Liver (tissue), 9 donors: ENCODE results near the gene PIEZO1. TPM values are rescaled to one million over a fixed set of nuclear protein-coding genes. Genes with fewer than 3 reads are reported as not detected.

Experiments
- DNase-seq: peaks from one replicate; pipeline ENCODE4 v3.0.0-alpha.2; 2017; ENCODE audit warnings: low spot score
- H3K27ac ChIP-seq, 2 donors: one replicate each; pipeline ENCODE4 v1.7.0; 2013; ENCODE audit warnings: inconsistent platforms in 2 of 2, low read length in 2 of 2, control low read depth in 1 of 2, low read depth in 1 of 2, mild to moderate bottlenecking in 1 of 2
- H3K27me3 ChIP-seq, 4 donors: one replicate each; pipeline versions ENCODE4 v1.6.1 to v1.7.0; 2013; ENCODE audit warnings: low read length in 3 of 4, inconsistent platforms in 1 of 4, mild to moderate bottlenecking in 1 of 4, moderate library complexity in 1 of 4; ENCODE audit not compliant: control insufficient read depth in 4 of 4, insufficient read depth in 4 of 4
- H3K36me3 ChIP-seq, 4 donors: one replicate each; pipeline versions ENCODE4 v1.6.1 to v1.7.0; 2013; ENCODE audit warnings: low read length in 3 of 4, mild to moderate bottlenecking in 3 of 4, low read depth in 1 of 4, moderate library complexity in 1 of 4; ENCODE audit not compliant: control insufficient read depth in 4 of 4, insufficient read depth in 3 of 4
- H3K4me1 ChIP-seq, 4 donors: one replicate each; pipeline versions ENCODE4 v1.6.1 to v1.7.0; 2013; ENCODE audit warnings: low read length in 3 of 4, mild to moderate bottlenecking in 3 of 4, moderate library complexity in 1 of 4; ENCODE audit not compliant: control insufficient read depth in 4 of 4, insufficient read depth in 4 of 4
- H3K4me3 ChIP-seq, 3 donors: one replicate each; pipeline versions ENCODE4 v1.6.1 to v1.7.0; 2013; ENCODE audit warnings: low read length in 3 of 3, control low read depth in 1 of 3, low read depth in 1 of 3, mild to moderate bottlenecking in 1 of 3
- H3K9ac ChIP-seq, 2 donors: one replicate each; pipeline ENCODE4 v1.7.0; 2013; ENCODE audit warnings: low read length in 2 of 2, mild to moderate bottlenecking in 2 of 2, moderate library complexity in 2 of 2, control low read depth in 1 of 2, low read depth in 1 of 2
- H3K9me3 ChIP-seq, 4 donors: one replicate each; pipeline versions ENCODE4 v1.6.1 to v1.7.0; 2013; ENCODE audit warnings: low read length in 3 of 4; ENCODE audit not compliant: control insufficient read depth in 4 of 4
- ATF3 ChIP-seq: IDR thresholded peaks from 2 replicates; pipeline ENCODE4 v1.6.1; 2016; ENCODE audit warnings: antibody characterized with exemption
- CTCF ChIP-seq: fragments of 150-350 bp; IDR thresholded peaks from 2 replicates; pipeline ENCODE4 v1.5.1; 2017; ENCODE audit warnings: improper control_type of control experiment, low read depth, low read length; ENCODE audit not compliant: missing input control
- EGR1 ChIP-seq, 2 donors: IDR thresholded peaks; 2 replicates each; pipeline ENCODE4 v1.6.1; 2016 to 2018; ENCODE audit warnings: antibody characterized with exemption in 2 of 2, low read depth in 2 of 2
- FOXA1 ChIP-seq: IDR thresholded peaks from 2 replicates; pipeline ENCODE4 v1.6.1; 2016; ENCODE audit warnings: antibody characterized with exemption
- FOXA2 ChIP-seq: IDR thresholded peaks from 2 replicates; pipeline ENCODE4 v1.6.1; 2016; ENCODE audit warnings: antibody characterized with exemption
- GABPA ChIP-seq, 2 donors: IDR thresholded peaks in 1 of 2; conservative IDR thresholded peaks in 1 of 2; 2 replicates each; pipeline ENCODE4 v1.6.1; 2016; ENCODE audit warnings: antibody characterized with exemption in 2 of 2, mild to moderate bottlenecking in 1 of 2, moderate library complexity in 1 of 2
- HNF4A ChIP-seq, 2 donors: conservative IDR thresholded peaks; 2 replicates each; pipeline ENCODE4 v1.6.1; 2016; ENCODE audit warnings: antibody characterized with exemption in 2 of 2, mild to moderate bottlenecking in 2 of 2
- HNF4G ChIP-seq: IDR thresholded peaks from 2 replicates; pipeline ENCODE4 v1.6.1; 2016; ENCODE audit warnings: antibody characterized with exemption
- JUND ChIP-seq, 2 donors: IDR thresholded peaks; 2 replicates each; pipeline ENCODE4 v1.6.1; 2016; ENCODE audit warnings: antibody characterized with exemption in 2 of 2
- NR2F2 ChIP-seq: IDR thresholded peaks from 2 replicates; pipeline ENCODE4 v1.6.1; 2016; ENCODE audit warnings: antibody characterized with exemption
- REST ChIP-seq: IDR thresholded peaks from 2 replicates; pipeline ENCODE4 v1.6.1; 2016; ENCODE audit warnings: antibody characterized with exemption, mild to moderate bottlenecking
- YY1 ChIP-seq: IDR thresholded peaks from 2 replicates; pipeline ENCODE4 v1.6.1; 2016; ENCODE audit warnings: antibody characterized with exemption, mild to moderate bottlenecking
- WGBS: extraction: QIAGEN DNeasy Blood & Tissue Kit; methylation state at CpG from one replicate; pipeline ENCODE4 v1.1.7; 2013; 5-methylcytosine and 5-hydroxymethylcytosine counted together
- polyA plus RNA-seq, 2 donors: library from polyadenylated mRNA; stranded (reverse) in 1 of 2; unstranded in 1 of 2; fragments of 200-250 nt in 1 of 2; fragments of >200 nt in 1 of 2; fragmentation: Nextera tagmentation in 1 of 2; extraction: Ambion mirVana in 1 of 2; gene quantifications; one replicate each; pipeline versions ENCODE4 v1.2.1 to v1.2.3, GENCODE V29; 2013 to 2015
- total RNA-seq, 2 donors: library from RNA; depleted of rRNA; stranded (reverse); fragments of >200 nt; gene quantifications; one replicate each; pipeline ENCODE4 v1.2.3, GENCODE V29; 2014
- donor health status: healthy.
- donor health status: healthy.
- donor health status: healthy.
- donor health status: healthy.
- donor health status: healthy.

The PIEZO1 gene
- total and polyA plus RNA-seq, 4 donors, result 15.3 to 74.7 (median 59.2) TPM

GRCh38 chr16:88727871-88728270 is 57.1 kb downstream of the PIEZO1 start:
- H3K4me1 ChIP-seq, result no peaks in the 10 kb centered on the region
- no peak overlapping the region for H3K4me3 ChIP-seq
- 88% methylated on average over 20 of the region's 20 CpGs for WGBS
- no peak for DNase-seq
- H3K27me3 ChIP-seq, result no peaks in the 10 kb centered on the region
- H3K27ac ChIP-seq, result no peak overlapping the region
- peaks cover 0 to 58% (median 26%) of the 10 kb centered on the region in 4 donors for H3K36me3 ChIP-seq
- H3K9me3 ChIP-seq, result no peaks in the 10 kb centered on the region
- H3K9ac ChIP-seq, result no peak overlapping the region
- no peak for TF ChIP-seq CTCF
- TF ChIP-seq FOXA1, result no peak
- TF ChIP-seq NR2F2, result no peak
- TF ChIP-seq EGR1 (IDR thresholded peaks at IDR 0.05; ENCODE audit: low read depth in 2 of 2), result no peak

GRCh38 chr16:88726981-88727380 is 58.0 kb downstream of the PIEZO1 start:
- H3K27me3 ChIP-seq, result no peaks in the 10 kb centered on the region
- no peak for DNase-seq
- peaks cover 5 to 60% (median 28%) of the 10 kb centered on the region in 4 donors for H3K36me3 ChIP-seq
- H3K9me3 ChIP-seq, result no peaks in the 10 kb centered on the region
- no peak overlapping the region for H3K4me3 ChIP-seq
- 97% methylated on average over 28 of the region's 28 CpGs for WGBS
- no peaks in the 10 kb centered on the region for H3K4me1 ChIP-seq
- H3K9ac ChIP-seq, result no peak overlapping the region
- no peak for TF ChIP-seq GABPA (IDR thresholded peaks at IDR 0.05 in 1 of 2, conservative IDR thresholded peaks at IDR 0.05 in 1 of 2)
- no peak for TF ChIP-seq ATF3
- no peak for TF ChIP-seq YY1
- no peak for TF ChIP-seq NR2F2
- TF ChIP-seq HNF4A (conservative IDR thresholded peaks at IDR 0.05), result no peak
- TF ChIP-seq CTCF, result no peak
- TF ChIP-seq FOXA1, result no peak
- TF ChIP-seq HNF4G, result no peak
- no peak for TF ChIP-seq EGR1 (IDR thresholded peaks at IDR 0.05; ENCODE audit: low read depth in 2 of 2)
- no peak for TF ChIP-seq JUND (IDR thresholded peaks at IDR 0.05)
- TF ChIP-seq FOXA2, result no peak
- TF ChIP-seq REST, result no peak
- no peak overlapping the region for H3K27ac ChIP-seq
